ENCODE results near the gene SPRR3. TPM values are rescaled to one million over a fixed set of nuclear protein-coding genes. Genes with fewer than 3 reads are reported as not detected.

The SPRR3 gene, protein sequence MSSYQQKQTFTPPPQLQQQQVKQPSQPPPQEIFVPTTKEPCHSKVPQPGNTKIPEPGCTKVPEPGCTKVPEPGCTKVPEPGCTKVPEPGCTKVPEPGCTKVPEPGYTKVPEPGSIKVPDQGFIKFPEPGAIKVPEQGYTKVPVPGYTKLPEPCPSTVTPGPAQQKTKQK
- total RNA-seq, result not detected in 2 replicates

DNA sequence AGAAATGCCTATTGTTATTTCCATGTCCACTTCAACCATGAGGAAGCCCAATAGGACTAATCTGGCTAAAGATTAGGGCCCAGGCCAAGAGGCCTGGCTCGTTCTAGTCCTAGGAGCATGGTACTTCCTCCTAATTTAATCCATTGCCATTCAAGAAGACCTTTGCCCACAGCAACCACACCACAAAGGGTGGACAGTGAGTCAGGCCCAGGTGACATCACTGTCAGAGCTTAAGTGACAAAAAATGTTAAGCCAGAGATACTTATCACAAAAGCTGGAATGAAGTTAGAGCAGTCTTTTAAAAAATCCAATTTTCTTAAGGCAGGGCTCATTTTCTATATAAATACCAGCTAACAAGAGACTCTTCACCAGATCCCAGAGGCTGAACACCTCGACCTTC lies at the start of gene SPRR3:
Gene SPRR3, plus strand, starts transcription at position 368 of the 400 bp plus-strand sequence. CDS start 1,272 bp downstream, outside the sequence.

DNA sequence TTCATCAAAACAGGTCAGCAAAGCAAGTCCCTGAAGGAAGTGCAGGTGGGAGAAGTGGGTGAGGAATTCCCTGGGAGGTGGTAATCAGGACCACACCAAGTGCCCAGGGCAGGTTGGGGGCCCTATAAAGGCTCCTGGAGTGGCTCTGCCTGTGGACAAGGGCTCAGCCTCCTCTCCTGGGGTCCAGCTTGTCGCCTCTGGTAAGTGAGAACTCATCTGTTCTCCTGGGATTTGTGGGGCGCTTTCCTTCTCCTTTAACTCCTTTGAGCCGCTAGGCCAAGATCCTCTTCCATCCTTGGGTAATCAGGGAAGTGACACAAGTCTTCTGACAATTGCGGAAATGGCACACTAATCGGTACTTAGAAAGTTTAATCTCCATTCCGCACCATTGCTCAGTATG lies 31.1 kb upstream of the SPRR3 start, which contains the start of gene SPRR4:
Gene SPRR4, plus strand, starts transcription at position 154 of the 400 bp plus-strand sequence. CDS start 1,243 bp downstream, outside the sequence.

DNA sequence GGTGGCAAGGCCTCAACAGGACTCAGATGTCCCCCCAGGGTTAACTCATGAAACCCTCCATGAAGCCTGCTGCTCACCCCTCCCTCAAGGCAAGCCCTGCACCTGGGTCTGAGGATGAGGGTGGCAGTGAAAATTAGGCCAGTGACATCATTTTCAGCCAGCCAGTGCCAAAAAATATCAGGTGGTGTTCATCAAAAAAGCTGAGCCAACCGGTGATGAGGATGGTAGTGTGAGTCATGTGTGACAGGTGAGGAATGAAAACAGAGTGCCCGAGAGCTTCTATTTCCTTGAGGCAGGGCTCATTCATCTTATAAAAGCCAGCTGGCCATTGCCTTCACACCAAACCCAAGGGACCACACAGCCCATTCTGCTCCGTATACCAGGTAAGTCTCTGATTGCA lies 17.8 kb upstream of the SPRR3 start, which contains the start of gene SPRR1A:
Gene SPRR1A, plus strand, starts transcription at position 339 of the 400 bp plus-strand sequence. CDS start 1,150 bp downstream, outside the sequence.

DNA sequence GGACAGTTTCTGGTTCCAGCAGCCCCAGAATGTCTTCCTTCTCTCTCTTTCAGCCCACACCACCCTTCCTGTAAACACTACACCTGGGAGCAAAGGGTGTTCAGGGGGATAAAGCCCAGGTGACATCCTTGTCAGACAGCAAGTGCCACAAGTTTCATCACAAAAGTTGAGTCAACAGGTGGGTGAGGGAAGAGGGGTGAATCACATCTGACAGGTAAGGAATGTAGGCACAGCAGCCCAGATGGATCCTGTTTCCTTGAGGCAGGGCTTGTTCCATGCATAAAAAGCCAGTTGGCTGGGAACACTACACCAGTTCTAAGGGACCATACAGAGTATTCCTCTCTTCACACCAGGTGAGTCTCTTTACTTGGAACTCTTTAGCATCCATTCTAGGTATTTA lies 29.3 kb downstream of the SPRR3 start, which contains the start of gene SPRR1B:
Gene SPRR1B, plus strand, starts transcription at position 309 of the 400 bp plus-strand sequence. CDS start 1,143 bp downstream, outside the sequence.

DNA sequence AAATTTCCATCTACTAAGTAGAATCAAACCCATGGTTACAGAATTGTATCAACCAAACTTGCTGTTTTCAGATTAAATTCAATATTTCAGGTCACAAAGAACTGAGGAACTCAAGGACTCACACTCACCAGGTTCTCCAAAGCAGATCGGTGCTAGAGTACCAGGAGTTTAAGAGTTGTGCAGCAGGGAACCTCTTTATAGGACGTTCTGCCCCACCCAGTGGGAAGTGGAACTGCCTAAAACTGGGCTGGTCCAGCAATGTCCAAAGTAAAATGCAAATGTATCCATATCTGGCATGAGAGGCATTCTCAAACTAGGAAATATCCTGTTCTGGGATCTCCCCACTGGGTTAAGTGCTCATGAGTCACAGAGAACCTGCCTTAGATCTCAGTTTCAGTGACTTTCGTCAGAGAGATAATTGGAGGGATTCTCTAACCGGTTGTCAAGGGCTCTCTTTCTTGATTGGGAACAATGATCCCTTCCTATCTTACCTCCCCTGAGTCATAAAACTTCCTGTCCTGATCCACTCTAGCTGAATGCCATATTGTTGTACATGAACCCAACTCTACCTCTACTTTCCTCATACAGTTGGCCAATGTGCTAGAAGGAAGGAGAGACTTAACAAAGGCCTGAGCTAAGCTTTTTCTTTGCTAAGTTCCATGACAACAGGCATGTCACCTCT lies 39.5 kb downstream of the SPRR3 start, which contains the start of gene SPRR2D:
Gene SPRR2D, minus strand, starts transcription at position 171 of the 682 bp plus-strand sequence. CDS start 774 bp downstream, outside the sequence.

Small RNAs within 50 kb of the gene (small RNA-seq; reads per million reads assigned to genes)
- gene AL356867.1 (not detected), gene RF00322 (not detected), gene SPRR1A (not detected)

Other genes starting within 250 kb of the SPRR3 start
- not detected in 2 replicates for gene KPRP, start 243.7 kb upstream of the SPRR3 start, total RNA-seq
- gene LCE1F, start 226.6 kb upstream of the SPRR3 start, total RNA-seq, result not detected in 2 replicates
- 0.37 TPM in 1 of 2 replicates, not detected in the other for gene LCE1E, start 215.5 kb upstream of the SPRR3 start, total RNA-seq
- gene LCE1D, start 205.0 kb upstream of the SPRR3 start, total RNA-seq, result not detected in 2 replicates
- not detected in 2 replicates for gene LCE1C, start 195.1 kb upstream of the SPRR3 start, total RNA-seq
- not detected in 2 replicates for gene LCE1B, start 189.8 kb upstream of the SPRR3 start, total RNA-seq
- not detected in 2 replicates for gene LCE1A, start 174.3 kb upstream of the SPRR3 start, total RNA-seq
- not detected in 2 replicates for gene LCE6A, start 158.9 kb upstream of the SPRR3 start, total RNA-seq
- not detected in 2 replicates for gene LCE7A, start 141.8 kb upstream of the SPRR3 start, total RNA-seq
- gene SMCP, start 123.4 kb upstream of the SPRR3 start, total RNA-seq, result 0.37 TPM in 1 of 2 replicates, not detected in the other
- gene IVL, start 93.2 kb upstream of the SPRR3 start, total RNA-seq, result under 0.01 TPM in 1 of 2 replicates, not detected in the other
- gene SPRR5, start 54.5 kb upstream of the SPRR3 start, total RNA-seq, result not detected in 2 replicates
- not detected in 2 replicates for gene SPRR4, start 31.1 kb upstream of the SPRR3 start, total RNA-seq
- not detected in 2 replicates for gene SPRR1A, start 17.7 kb upstream of the SPRR3 start, total RNA-seq
- gene SPRR1B, start 29.5 kb downstream of the SPRR3 start, total RNA-seq, result not detected in 2 replicates
- gene SPRR2D, start 39.4 kb downstream of the SPRR3 start, total RNA-seq, result not detected in 2 replicates
- gene SPRR2A, start 55.8 kb downstream of the SPRR3 start, total RNA-seq, result not detected in 2 replicates
- not detected in 2 replicates for gene SPRR2B, start 69.9 kb downstream of the SPRR3 start, total RNA-seq
- gene SPRR2E, start 92.8 kb downstream of the SPRR3 start, total RNA-seq, result not detected in 2 replicates
- gene SPRR2F, start 111.8 kb downstream of the SPRR3 start, total RNA-seq, result not detected in 2 replicates
- not detected in 2 replicates for gene SPRR2G, start 149.1 kb downstream of the SPRR3 start, total RNA-seq
- not detected in 2 replicates for gene LELP1, start 201.7 kb downstream of the SPRR3 start, total RNA-seq
- gene PRR9, start 215.8 kb downstream of the SPRR3 start, total RNA-seq, result not detected in 2 replicates

Measured in subcutaneous preadipocyte (primary cell).